Activated T-cell treated with anti-CD3 and anti-CD28 coated beads, Interleukin-2, amount 50 U/mL, for 72 hours (primary cell): ENCODE results near the gene ADAM22. TPM values are rescaled to one million over a fixed set of nuclear protein-coding genes. Genes with fewer than 3 reads are reported as not detected.
A peak's percentile ranks its signal among the peaks of the same experiment; 100 is the strongest.
"Not testable (repeated sequence)": the region's sequence is repeated elsewhere in the genome, so short reads cannot be mapped to it uniquely, and the experiment has no call there.

ENCODE experiments used
- ATAC-seq, 2 donors: fragments of 150-1000 bp; cut with Tn5 transposase; replicated peaks in 1 of 2; 2 replicates each; pipeline ENCODE4 v1.10.0; 2021; ENCODE audit warnings: moderate library complexity in 2 of 2, mild to moderate bottlenecking in 1 of 2
- DNase-seq, 2 donors: peaks; one replicate each; pipeline ENCODE4 v3.0.0; 2021 to 2022; ENCODE audit warnings: mixed read lengths in 1 of 2
- H3K27ac Mint-ChIP-seq: one replicate; pipeline ENCODE4 v1.8.0; 2022; ENCODE audit warnings: mild to moderate bottlenecking, moderate library complexity, mixed read lengths
- H3K27me3 Mint-ChIP-seq: one replicate; pipeline ENCODE4 v1.8.0; 2022; ENCODE audit warnings: low read depth, mixed read lengths
- H3K36me3 Mint-ChIP-seq, 2 donors: one replicate each; pipeline ENCODE4 v1.8.0; 2022; ENCODE audit warnings: mixed read lengths in 2 of 2, mild to moderate bottlenecking in 1 of 2; ENCODE audit not compliant: insufficient read depth in 2 of 2
- H3K4me1 Mint-ChIP-seq: one replicate; pipeline ENCODE4 v1.8.0; 2022; ENCODE audit warnings: low read depth, mixed read lengths
- H3K4me3 Mint-ChIP-seq, 2 donors: one replicate each; pipeline ENCODE4 v1.8.0; 2022; ENCODE audit warnings: mild to moderate bottlenecking in 2 of 2, mixed read lengths in 2 of 2, moderate library complexity in 2 of 2
- H3K9me3 Mint-ChIP-seq, 2 donors: one replicate each; pipeline ENCODE4 v1.8.0; 2022; ENCODE audit warnings: mixed read lengths in 2 of 2
- total RNA-seq, 2 donors: library from RNA; stranded (reverse); gene quantifications; one replicate each; pipeline ENCODE4 v1.2.3, GENCODE V29; 2022

ADAM22 gene
- total RNA-seq, 2 donors from 2014 or later = 2.5 to 3.2 TPM

DNA sequence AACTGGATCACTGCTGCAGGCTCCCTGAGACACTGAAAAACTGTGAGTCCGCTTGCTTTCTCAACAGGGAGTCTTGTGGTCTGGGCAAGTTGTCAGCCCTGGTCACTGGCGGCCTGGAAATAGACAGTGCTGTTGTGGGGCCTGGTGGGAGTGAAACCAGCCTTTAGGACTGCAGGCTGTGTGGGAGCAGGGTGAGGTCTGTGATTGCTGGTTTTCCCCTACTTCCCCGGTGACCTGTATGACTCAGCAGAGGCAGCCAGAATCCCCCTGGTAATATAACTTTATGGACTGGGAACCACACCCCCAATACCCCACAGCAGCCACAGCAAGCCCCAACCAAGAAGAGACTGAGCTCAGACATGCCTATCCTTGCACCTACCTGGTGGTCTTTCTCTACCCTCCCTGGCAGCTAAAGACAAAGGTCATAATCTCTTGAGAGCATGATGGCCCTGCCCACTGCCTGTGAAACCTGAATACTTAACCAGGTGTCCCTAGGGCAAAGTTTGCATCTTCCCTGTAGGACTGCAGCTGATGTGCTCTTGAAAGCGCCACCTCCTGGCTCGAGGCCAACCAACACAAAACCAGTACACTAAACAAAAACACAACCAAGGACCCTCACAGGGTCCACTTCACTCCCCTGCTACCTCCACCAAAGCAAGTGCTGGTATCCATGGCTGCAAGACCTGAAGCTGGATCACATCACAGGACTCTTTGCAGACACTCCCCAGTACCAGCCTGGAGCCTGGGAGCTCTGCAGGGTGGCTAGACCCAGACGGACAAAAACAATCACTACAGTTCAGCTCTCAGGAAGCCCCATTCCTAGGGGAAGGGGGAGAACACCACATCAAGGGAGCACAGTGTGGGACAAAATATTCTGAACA lies 7.2 kb upstream of the ADAM22 start:
- Mint-ChIP-seq H3K9me3 (no peaks in the 10 kb centered on the region), H3K4me1 (peaks cover 9% of the 10 kb centered on the region), H3K4me3 (peak overlapping the region in 1 of 2 donors; percentile 25), H3K36me3 (no peaks in the 10 kb centered on the region), H3K27ac (no peak overlapping the region), H3K27me3 (peaks cover 7% of the 10 kb centered on the region)
- DNase-seq (peak; percentile 27 to 29), ATAC-seq (peak; percentile 76 to 83)

- DNase-seq (no peak), ATAC-seq (no peak)
- Mint-ChIP-seq H3K4me3 (peak overlapping the region; percentile 87 to 92), H3K27me3 (no peaks in the 10 kb centered on the region), H3K36me3 (no peaks in the 10 kb centered on the region), H3K27ac (no peak overlapping the region), H3K4me1 (peaks cover 17% of the 10 kb centered on the region), H3K9me3 (no peaks in the 10 kb centered on the region)
Measured at GRCh38 chr7:87933605-87933952, 472 bp upstream of the ADAM22 start.

DNA sequence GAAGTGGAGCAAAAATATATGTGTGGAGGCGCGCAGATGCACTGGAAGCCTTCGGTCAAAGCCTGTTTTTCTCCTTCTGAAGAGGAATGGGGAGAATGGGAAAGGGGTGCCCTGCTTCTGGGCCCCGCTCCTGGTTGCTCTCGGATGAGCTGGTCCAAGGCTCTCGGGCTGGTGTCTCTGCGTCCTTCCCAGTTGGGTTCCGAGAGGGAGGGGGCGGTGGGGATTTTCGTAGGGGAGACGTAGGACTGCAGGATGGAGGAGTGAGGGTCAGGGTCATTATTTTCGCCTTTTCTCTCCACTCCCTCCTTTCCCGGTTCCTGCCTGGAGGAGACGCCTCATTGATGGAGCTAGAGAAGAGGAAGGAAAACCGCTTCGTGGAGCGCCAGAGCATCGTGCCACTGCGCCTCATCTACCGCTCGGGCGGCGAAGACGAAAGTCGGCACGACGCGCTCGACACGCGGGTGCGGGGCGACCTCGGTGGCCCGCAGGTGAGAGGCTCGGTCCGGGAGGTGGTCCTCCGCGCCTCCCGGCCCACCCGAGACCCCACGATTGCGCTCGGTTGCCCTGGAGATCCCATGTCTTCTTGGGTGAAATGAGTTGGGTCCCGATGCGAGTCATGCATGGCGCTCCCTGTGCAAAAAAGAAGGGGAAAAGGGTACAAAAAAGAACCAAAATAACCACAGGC lies 790 bp downstream of the ADAM22 start:
- Mint-ChIP-seq H3K27ac (no peak overlapping the region), H3K36me3 (peaks cover 0 to 2% of the 10 kb centered on the region in 2 donors), H3K9me3 (no peaks in the 10 kb centered on the region), H3K4me3 (peak overlapping the region; percentile 87 to 92), H3K4me1 (peaks cover 17% of the 10 kb centered on the region), H3K27me3 (no peaks in the 10 kb centered on the region)
- DNase-seq (peak; percentile 20 to 22), ATAC-seq (no peak)

GRCh38 chr7:87935384-87935706 lies 1.3 kb downstream of the ADAM22 start:
- Mint-ChIP-seq H3K4me1 (peaks cover 17% of the 10 kb centered on the region), H3K4me3 (peak overlapping the region; percentile 87 to 92), H3K27ac (no peak overlapping the region), H3K9me3 (no peaks in the 10 kb centered on the region), H3K27me3 (no peaks in the 10 kb centered on the region), H3K36me3 (peaks cover 0 to 2% of the 10 kb centered on the region in 2 donors)
- DNase-seq (peak in 1 of 2 donors; percentile 8), ATAC-seq (no peak)

GRCh38 chr7:87941138-87941537 lies 7.1 kb downstream of the ADAM22 start:
- H3K27me3 Mint-ChIP-seq = no peaks in the 10 kb centered on the region
- no peak overlapping the region for H3K4me3 Mint-ChIP-seq
- no peak overlapping the region for H3K27ac Mint-ChIP-seq
- H3K36me3 Mint-ChIP-seq = peaks cover 0 to 2% of the 10 kb centered on the region in 2 donors
- H3K9me3 Mint-ChIP-seq = no peaks in the 10 kb centered on the region
- DNase-seq (no peak), ATAC-seq (no peak)
- no peaks in the 10 kb centered on the region for H3K4me1 Mint-ChIP-seq

- Mint-ChIP-seq H3K4me3 (no peak overlapping the region), H3K9me3 (no peaks in the 10 kb centered on the region), H3K4me1 (no peaks in the 10 kb centered on the region), H3K27me3 (no peaks in the 10 kb centered on the region), H3K36me3 (no peaks in the 10 kb centered on the region), H3K27ac (peak overlapping the region; percentile 21)
- DNase-seq (no peak), ATAC-seq (no peak)
Measured at GRCh38 chr7:87944547-87944946, 10.5 kb downstream of the ADAM22 start.

DNA sequence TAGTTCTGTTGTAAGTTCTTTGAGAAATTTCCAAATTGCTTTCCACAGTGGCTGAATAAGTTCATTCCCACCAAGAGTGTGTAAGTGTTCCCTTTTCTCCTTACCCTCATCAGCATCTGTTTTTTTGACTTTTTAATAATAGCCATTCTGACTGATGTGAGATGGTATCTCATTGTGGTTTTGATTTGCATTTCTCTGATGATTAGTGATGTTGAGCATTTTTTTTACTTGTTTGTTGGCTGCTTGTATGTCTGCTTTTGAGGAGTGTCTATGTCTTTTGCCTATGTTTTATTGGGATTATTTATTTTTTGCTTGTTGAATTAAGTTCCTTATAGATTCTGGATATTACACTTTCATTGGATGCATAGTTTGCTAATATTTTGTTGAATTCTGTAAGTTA lies 11.9 kb downstream of the ADAM22 start:
- H3K4me3 Mint-ChIP-seq, H3K27me3 Mint-ChIP-seq, ATAC-seq, H3K4me1 Mint-ChIP-seq, DNase-seq, H3K9me3 Mint-ChIP-seq, H3K36me3 Mint-ChIP-seq, H3K27ac Mint-ChIP-seq: not testable (repeated sequence)

- H3K27ac Mint-ChIP-seq = no peak overlapping the region
- H3K4me1 Mint-ChIP-seq = no peaks in the 10 kb centered on the region
- no peak for DNase-seq
- peaks cover 0 to 1% of the 10 kb centered on the region in 2 donors for H3K9me3 Mint-ChIP-seq
- ATAC-seq = no peak
- no peaks in the 10 kb centered on the region for H3K27me3 Mint-ChIP-seq
- H3K4me3 Mint-ChIP-seq = no peak overlapping the region
- H3K36me3 Mint-ChIP-seq = peaks cover 0 to 1% of the 10 kb centered on the region in 2 donors
Measured at GRCh38 chr7:87948371-87948770, 14.3 kb downstream of the ADAM22 start.

GRCh38 chr7:87959336-87959735 lies 25.3 kb downstream of the ADAM22 start:
- Mint-ChIP-seq H3K9me3 (peaks cover 0 to 3% of the 10 kb centered on the region in 2 donors), H3K27ac (no peak overlapping the region), H3K36me3 (peaks cover 0 to 3% of the 10 kb centered on the region in 2 donors), H3K27me3 (no peaks in the 10 kb centered on the region), H3K4me1 (no peaks in the 10 kb centered on the region), H3K4me3 (no peak overlapping the region)
- ATAC-seq (no peak), DNase-seq (no peak)

DNA sequence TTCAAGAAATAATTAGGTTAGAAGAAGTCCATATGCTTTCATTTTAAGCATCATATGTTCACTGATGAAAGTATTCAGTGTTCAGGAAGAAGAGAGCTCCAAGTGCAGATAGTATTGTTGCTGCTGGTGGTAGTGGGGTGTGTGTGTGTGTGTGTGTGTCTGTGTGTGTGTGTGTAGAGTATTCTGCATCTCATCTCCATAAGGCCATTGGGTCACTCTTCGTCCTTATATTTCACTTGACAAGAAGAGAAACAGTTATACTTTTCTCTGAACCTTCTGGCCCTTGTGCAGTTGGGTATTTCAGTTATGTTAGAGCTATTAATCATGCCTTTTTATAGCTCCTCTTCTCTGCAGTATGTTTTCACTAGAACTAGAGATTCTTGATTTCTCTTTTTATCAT lies 26.2 kb downstream of the ADAM22 start:
- Mint-ChIP-seq H3K4me3 (no peak overlapping the region), H3K9me3 (no peaks in the 10 kb centered on the region), H3K36me3 (no peaks in the 10 kb centered on the region), H3K27ac (no peak overlapping the region), H3K4me1 (no peaks in the 10 kb centered on the region), H3K27me3 (no peaks in the 10 kb centered on the region)
- ATAC-seq = no peak
- no peak for DNase-seq

DNA sequence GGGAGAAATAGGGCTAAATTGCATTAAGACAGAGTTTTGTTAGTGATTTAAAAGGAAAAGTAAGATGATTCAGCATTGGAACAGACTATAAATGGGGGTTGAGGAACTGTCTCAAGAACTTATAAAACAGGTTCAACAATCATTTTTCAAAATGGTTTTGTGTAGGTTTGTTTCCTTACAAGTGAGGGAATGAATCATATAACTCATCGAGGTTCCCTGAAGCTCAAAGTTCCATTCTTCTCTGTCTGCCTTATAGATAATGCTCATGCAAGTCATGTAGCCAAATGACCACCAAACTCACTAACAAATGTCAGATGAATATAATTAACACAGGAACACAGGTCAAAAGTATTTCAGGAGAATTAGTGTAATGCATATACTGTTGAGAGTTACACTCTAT lies 27.7 kb downstream of the ADAM22 start:
- Mint-ChIP-seq H3K4me3 (no peak overlapping the region), H3K36me3 (peaks cover 3% of the 10 kb centered on the region in 2 donors), H3K4me1 (no peaks in the 10 kb centered on the region), H3K27ac (no peak overlapping the region), H3K9me3 (peaks cover 0 to 3% of the 10 kb centered on the region in 2 donors), H3K27me3 (no peaks in the 10 kb centered on the region)
- no peak for ATAC-seq
- DNase-seq = no peak

DNA sequence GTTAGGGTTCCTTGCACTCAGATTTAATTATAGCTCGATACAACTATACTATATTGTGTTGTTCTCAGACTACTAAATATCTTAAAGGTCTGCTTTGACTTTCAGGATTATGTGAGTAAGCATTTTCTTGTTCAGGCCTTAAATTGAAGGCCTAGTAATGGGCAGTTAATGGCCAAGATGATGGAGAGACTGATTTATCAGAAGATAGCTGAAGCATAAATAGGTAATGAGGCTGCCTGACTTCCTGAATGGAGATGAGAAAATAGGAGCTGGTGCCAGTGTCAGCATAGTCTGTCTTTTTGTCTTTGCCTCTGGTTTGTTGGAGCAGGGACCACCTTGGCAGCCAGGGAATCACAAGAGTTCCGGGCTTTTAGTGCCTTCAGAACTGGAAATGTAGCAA lies 32.2 kb downstream of the ADAM22 start:
- peaks cover 0 to 3% of the 10 kb centered on the region in 2 donors for H3K9me3 Mint-ChIP-seq
- H3K36me3 Mint-ChIP-seq = peaks cover 3% of the 10 kb centered on the region in 2 donors
- DNase-seq (no peak), ATAC-seq (no peak)
- no peak overlapping the region for H3K4me3 Mint-ChIP-seq
- no peaks in the 10 kb centered on the region for H3K4me1 Mint-ChIP-seq
- no peaks in the 10 kb centered on the region for H3K27me3 Mint-ChIP-seq
- H3K27ac Mint-ChIP-seq = no peak overlapping the region

DNA sequence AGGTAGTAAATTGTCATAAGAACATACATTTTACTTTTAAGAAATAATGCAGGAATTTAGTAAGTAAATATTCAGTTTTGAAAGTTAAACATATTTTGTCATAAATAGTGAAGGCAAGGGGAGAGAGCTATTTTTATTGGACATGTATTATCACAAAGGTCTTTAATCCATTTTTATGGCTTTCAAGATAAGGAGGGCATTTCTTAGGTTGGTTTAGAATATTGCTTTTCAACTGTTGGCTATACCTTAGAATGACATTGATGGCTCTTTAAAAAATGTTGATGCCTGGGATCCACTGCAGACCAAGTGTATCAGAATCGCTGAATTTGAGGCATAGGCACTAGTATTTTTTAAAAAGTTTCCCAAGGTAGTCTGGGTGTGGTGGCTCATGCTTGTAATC lies 34.0 kb downstream of the ADAM22 start:
- Mint-ChIP-seq H3K27me3 (no peaks in the 10 kb centered on the region), H3K4me1 (no peaks in the 10 kb centered on the region), H3K36me3 (peaks cover 3 to 5% of the 10 kb centered on the region in 2 donors), H3K9me3 (peaks cover 1 to 5% of the 10 kb centered on the region in 2 donors), H3K4me3 (no peak overlapping the region), H3K27ac (no peak overlapping the region)
- no peak for DNase-seq
- ATAC-seq = no peak
